Colonic mucosa (tissue), 4 donors: ENCODE results near the gene ZNF443. TPM values are rescaled to one million over a fixed set of nuclear protein-coding genes. Genes with fewer than 3 reads are reported as not detected.
"Not testable (repeated sequence)": the region's sequence is repeated elsewhere in the genome, so short reads cannot be mapped to it uniquely, and the experiment has no call there.

ENCODE experiments used
- DNase-seq: peaks from one replicate; pipeline ENCODE4 v3.0.0-alpha.2; 2020
- H3K27ac ChIP-seq: fragments of 200-600 bp; one replicate; pipeline ENCODE4 v1.8.0; 2021
- H3K27me3 ChIP-seq: fragments of 200-600 bp; one replicate; pipeline ENCODE4 v1.8.0; 2021
- H3K36me3 ChIP-seq: fragments of 200-600 bp; one replicate; pipeline ENCODE4 v1.8.0; 2021
- H3K4me1 ChIP-seq: fragments of 200-600 bp; one replicate; pipeline ENCODE4 v1.8.0; 2021; ENCODE audit warnings: mild to moderate bottlenecking
- H3K4me3 ChIP-seq: fragments of 200-600 bp; one replicate; pipeline ENCODE4 v1.8.0; 2021
- H3K9ac ChIP-seq, 2 donors: one replicate each; pipeline ENCODE4 v1.7.0; 2013; ENCODE audit warnings: control low read depth in 2 of 2, low read depth in 2 of 2, low read length in 2 of 2
- H3K9me3 ChIP-seq: fragments of 200-600 bp; one replicate; pipeline ENCODE4 v1.8.0; 2021
- intact Hi-C: fragments of 100-400 bp; cut with DNase I; formaldehyde crosslinking; loops from one replicate; pipeline ENCODE4 v1.14.1; 2022
- total RNA-seq, 2 donors: library from RNA; stranded (reverse); fragmentation: NEBNext Ultra II Directional in 1 of 2; extraction: Animal tissue kit (Norgen Biotek cat#: 25700) in 1 of 2; gene quantifications; one replicate each; pipeline ENCODE4 v1.2.1, GENCODE V29; 2021
- TF ChIP-seq, protein P1 (sequence below): fragments of 200-600 bp; IDR thresholded peaks from one replicate; pipeline ENCODE4 v1.8.0; 2022; ENCODE audit warnings: antibody characterized with exemption, mild to moderate bottlenecking
- donor health status: healthy.
- donor health status: DM: no; HTN: no; CAD: no.
- donor health status: DM: no; HTN: no; CAD: no.

Gene ZNF443
- total RNA-seq, 2 donors from 2014 or later = 7.4 to 7.6 TPM

- H3K9me3 ChIP-seq = no peaks in the 10 kb centered on the region
- TF ChIP-seq, protein P1, sequence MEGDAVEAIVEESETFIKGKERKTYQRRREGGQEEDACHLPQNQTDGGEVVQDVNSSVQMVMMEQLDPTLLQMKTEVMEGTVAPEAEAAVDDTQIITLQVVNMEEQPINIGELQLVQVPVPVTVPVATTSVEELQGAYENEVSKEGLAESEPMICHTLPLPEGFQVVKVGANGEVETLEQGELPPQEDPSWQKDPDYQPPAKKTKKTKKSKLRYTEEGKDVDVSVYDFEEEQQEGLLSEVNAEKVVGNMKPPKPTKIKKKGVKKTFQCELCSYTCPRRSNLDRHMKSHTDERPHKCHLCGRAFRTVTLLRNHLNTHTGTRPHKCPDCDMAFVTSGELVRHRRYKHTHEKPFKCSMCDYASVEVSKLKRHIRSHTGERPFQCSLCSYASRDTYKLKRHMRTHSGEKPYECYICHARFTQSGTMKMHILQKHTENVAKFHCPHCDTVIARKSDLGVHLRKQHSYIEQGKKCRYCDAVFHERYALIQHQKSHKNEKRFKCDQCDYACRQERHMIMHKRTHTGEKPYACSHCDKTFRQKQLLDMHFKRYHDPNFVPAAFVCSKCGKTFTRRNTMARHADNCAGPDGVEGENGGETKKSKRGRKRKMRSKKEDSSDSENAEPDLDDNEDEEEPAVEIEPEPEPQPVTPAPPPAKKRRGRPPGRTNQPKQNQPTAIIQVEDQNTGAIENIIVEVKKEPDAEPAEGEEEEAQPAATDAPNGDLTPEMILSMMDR = no peak
- no peak for DNase-seq
- intact Hi-C loops = no loop called here
- no peak overlapping the region for H3K9ac ChIP-seq
- H3K4me1 ChIP-seq = no peaks in the 10 kb centered on the region
- no peak overlapping the region for H3K27ac ChIP-seq
- no peak overlapping the region for H3K4me3 ChIP-seq
- H3K27me3 ChIP-seq = no peaks in the 10 kb centered on the region
- peaks cover 2% of the 10 kb centered on the region for H3K36me3 ChIP-seq
Observed at GRCh38 chr19:12425888-12426274, 14.9 kb downstream of the ZNF443 start.

- no peak for DNase-seq
- Histone ChIP-seq H3K4me3 (no peak overlapping the region), H3K9me3 (no peaks in the 10 kb centered on the region), H3K27ac (no peak overlapping the region), H3K9ac (no peak overlapping the region), H3K4me1 (no peaks in the 10 kb centered on the region), H3K27me3 (no peaks in the 10 kb centered on the region), H3K36me3 (no peaks in the 10 kb centered on the region)
- TF ChIP-seq, protein P1 = no peak
- intact Hi-C loops = no loop called here
Observed at GRCh38 chr19:12425236-12425887, 15.5 kb downstream of the ZNF443 start.

DNA sequence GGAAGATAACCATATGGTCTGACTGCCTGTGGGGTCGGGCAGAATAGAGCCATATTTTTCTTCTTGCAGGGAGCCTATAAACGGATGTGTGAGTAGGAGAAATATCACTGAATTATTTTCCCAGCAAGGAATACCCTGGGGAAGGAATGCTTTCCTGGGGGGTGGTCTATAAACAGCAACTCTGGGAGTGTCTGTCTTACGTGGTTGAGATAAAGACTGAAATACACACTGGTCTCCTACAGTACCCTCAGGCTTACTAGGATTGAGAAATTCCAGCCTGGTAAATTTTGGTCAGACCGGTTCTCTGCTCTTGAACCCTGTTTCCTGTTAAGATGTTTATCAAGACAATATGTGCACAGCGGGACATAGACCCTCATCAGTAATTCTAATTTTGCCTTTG is 23.5 kb downstream of the ZNF443 start:
- H3K4me3 ChIP-seq, H3K27ac ChIP-seq, H3K36me3 ChIP-seq, intact Hi-C loops, H3K27me3 ChIP-seq, H3K9ac ChIP-seq, H3K9me3 ChIP-seq, DNase-seq, H3K4me1 ChIP-seq: not testable (repeated sequence)

DNA sequence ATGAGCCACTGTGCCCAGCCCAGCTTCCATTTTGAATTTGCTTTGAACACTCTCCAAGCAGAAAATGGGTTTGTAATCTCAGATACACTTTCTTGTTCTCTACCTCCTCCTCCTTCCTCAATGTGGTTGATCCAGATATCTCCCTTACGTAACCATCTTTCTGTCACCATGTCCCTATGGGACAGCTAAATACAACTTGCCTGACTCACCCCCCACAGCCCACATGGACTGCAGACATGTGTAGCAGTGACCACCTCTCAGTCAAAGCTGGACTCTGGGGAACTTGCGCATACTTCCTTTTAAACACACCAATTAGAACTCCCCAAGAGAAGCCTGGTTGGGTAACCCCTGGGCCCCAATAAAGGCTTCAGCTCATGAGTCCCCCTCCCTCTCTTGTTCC is 28.9 kb downstream of the ZNF443 start:
- H3K4me1 ChIP-seq = no peaks in the 10 kb centered on the region
- no peaks in the 10 kb centered on the region for H3K36me3 ChIP-seq
- H3K4me3 ChIP-seq = no peak overlapping the region
- H3K27ac ChIP-seq = no peak overlapping the region
- no peaks in the 10 kb centered on the region for H3K27me3 ChIP-seq
- intact Hi-C loops = no loop called here
- TF ChIP-seq, protein P1 = no peak
- no peaks in the 10 kb centered on the region for H3K9me3 ChIP-seq
- no peak for DNase-seq
- no peak overlapping the region for H3K9ac ChIP-seq

DNA sequence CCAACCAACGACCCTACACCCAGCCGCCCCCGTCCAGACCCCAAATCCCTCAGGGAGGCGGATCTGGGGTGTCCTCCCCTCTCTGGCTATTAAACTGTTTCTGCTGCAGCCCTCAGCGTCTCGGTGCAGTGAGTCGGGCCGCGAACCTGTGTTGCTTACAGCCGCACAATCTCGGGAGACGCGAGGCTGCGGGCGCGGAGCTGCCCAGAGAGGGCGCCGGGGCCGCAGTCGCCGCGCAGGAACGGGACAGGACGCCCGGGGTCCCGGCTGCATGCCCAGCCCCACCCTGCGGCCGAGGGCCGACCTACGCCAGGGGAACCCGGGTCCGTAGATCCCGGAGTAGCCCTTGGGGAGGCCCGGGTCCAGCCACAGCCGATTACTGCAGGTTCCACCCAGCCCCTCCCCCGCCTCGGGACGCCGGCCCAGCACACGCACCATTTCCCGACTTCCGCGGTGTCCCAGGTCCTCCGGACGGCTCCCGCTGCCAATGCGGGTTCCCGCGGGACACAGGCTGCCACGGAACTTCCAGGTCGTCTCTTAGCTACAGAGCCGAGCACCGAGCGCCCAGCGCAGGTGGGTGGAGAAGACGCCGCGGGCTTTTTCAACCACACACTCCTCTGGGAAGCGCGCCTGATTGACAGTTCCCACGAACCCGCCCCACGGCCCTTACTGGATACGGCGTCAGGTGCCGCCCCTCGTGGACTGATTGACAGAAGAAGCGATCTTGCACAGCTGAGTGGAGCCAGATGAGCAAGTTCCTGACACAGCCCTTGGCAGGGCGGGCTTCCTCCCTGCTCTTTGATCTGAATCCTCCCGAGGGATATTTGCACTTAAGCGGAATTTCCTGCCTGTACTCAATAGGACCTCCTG is 40.0 kb downstream of the ZNF443 start, which contains the start of gene ZNF799:
ZNF799 (minus strand) TSS at position 639 of the 870 bp plus-strand sequence; CDS start at position 438, 201 bp downstream.
- Histone ChIP-seq H3K27me3 (no peaks in the 10 kb centered on the region), H3K4me3 (peak within 1 kb of the TSS; percentile 95), H3K9ac (peak within 1 kb of the TSS; percentile 79), H3K4me1 (no peaks in the 10 kb centered on the region), H3K36me3 (no peaks in the 10 kb centered on the region), H3K27ac (peak within 1 kb of the TSS; percentile 93), H3K9me3 (no peaks in the 10 kb centered on the region)
- peak; percentile 99 for DNase-seq
- TF ChIP-seq, protein P1 = no peak
- intact Hi-C loops = no loop called here

DNA sequence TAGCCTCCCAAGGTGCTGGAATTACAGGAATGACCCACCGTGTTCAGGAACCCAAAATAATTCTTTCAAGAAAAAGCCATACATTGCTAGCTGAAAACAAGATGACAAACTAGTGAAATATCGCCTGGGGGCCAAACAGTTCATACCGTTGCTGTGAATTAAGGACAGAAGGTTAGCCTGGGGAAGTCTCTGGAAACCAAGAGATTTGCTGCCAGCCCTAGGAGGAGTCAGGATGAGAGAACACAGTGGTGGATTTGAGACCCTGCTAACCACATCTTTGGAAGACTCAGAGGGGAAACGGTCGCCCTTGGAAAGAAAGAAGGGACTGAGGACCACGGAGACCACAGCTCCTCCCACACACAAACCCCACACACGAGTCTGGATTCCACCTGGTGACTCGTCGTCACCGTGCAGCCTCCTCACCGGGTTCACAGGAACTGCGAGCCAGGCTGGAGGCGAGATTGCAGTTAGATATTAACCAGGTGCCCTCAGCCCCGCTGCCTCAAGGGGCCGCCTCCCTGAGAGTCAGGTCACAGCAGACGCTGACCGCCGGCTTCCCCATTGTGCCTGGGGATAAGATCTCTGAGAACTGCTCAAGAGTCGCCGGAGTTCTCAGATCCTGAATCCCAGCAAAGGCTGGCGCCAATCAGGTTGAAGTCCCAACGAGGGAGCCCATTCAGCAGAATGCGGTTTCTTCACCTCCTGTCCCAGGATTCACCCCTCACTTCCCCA is 40.8 kb downstream of the ZNF443 start:
- Histone ChIP-seq H3K9ac (peak overlapping the region; percentile 79), H3K27ac (peak overlapping the region; percentile 93), H3K4me3 (peak overlapping the region; percentile 95)
- peak; percentile 57 for DNase-seq
- intact Hi-C loops, H3K27me3 ChIP-seq, H3K36me3 ChIP-seq, H3K4me1 ChIP-seq, H3K9me3 ChIP-seq: not testable (repeated sequence)

GRCh38 chr19:12391148-12391547 is 49.7 kb downstream of the ZNF443 start:
- not testable (repeated sequence) for DNase-seq, H3K27ac ChIP-seq, H3K9ac ChIP-seq

GRCh38 chr19:12386365-12386764 is 54.5 kb downstream of the ZNF443 start:
- H3K27me3 ChIP-seq, H3K9me3 ChIP-seq, DNase-seq, H3K27ac ChIP-seq, intact Hi-C loops, H3K4me1 ChIP-seq, H3K36me3 ChIP-seq, H3K4me3 ChIP-seq, H3K9ac ChIP-seq: not testable (repeated sequence)

More at GRCh38 chr19:12391148-12391547, 49.7 kb downstream of the ZNF443 start:
- H3K27me3 ChIP-seq, H3K4me3 ChIP-seq, H3K36me3 ChIP-seq, H3K4me1 ChIP-seq, intact Hi-C loops, H3K9me3 ChIP-seq: not testable (repeated sequence)
